Esophagus muscularis mucosa (tissue), 4 donors: ENCODE results near the gene PSPC1. TPM values are rescaled to one million over a fixed set of nuclear protein-coding genes. Genes with fewer than 3 reads are reported as not detected.

Source experiments
- DNase-seq: peaks from one replicate; pipeline ENCODE4 v3.0.0-alpha.2; 2017; ENCODE audit errors: extremely low spot score
- H3K27ac ChIP-seq, 4 donors: fragments of 200-600 bp; sonication (generic); replicated peaks in 1 of 4; 1 replicate in 3 of 4; 2 replicates in 1 of 4; pipeline ENCODE4 v1.5.1; 2016 to 2019; ENCODE audit warnings: mild to moderate bottlenecking in 1 of 4
- H3K27me3 ChIP-seq, 4 donors: fragments of 200-600 bp; sonication (generic); one replicate each; pipeline versions ENCODE4 v1.5.1 to v1.6.0; 2016 to 2019
- H3K36me3 ChIP-seq, 4 donors: fragments of 200-600 bp; sonication (generic); one replicate each; pipeline ENCODE4 v1.5.1; 2016 to 2019
- H3K4me1 ChIP-seq, 4 donors: fragments of 200-600 bp; sonication (generic); one replicate each; pipeline ENCODE4 v1.5.1; 2016 to 2019
- H3K4me3 ChIP-seq, 4 donors: fragments of 200-600 bp; sonication (generic); 1 replicate in 2 of 4; 2 replicates in 2 of 4; pipeline ENCODE4 v1.5.1; 2016 to 2019; ENCODE audit warnings: mild to moderate bottlenecking in 4 of 4, moderate library complexity in 1 of 4
- H3K9me3 ChIP-seq, 4 donors: fragments of 200-600 bp; sonication (generic); 1 replicate in 3 of 4; 2 replicates in 1 of 4; pipeline ENCODE4 v1.5.1; 2016 to 2019
- CTCF ChIP-seq, 3 experiments: fragments of 200-600 bp in 2 of 3; fragments of 450-650 bp in 1 of 3; sonication (generic) in 2 of 3; IDR thresholded peaks; one replicate each; pipeline ENCODE4 v1.5.1; 2017 to 2019; ENCODE audit warnings: antibody characterized with exemption in 3 of 3, mild to moderate bottlenecking in 2 of 3, moderate library complexity in 1 of 3
- EP300 ChIP-seq: sonication (generic); formaldehyde crosslinking; IDR thresholded peaks from one replicate; pipeline ENCODE4 v1.6.1; 2017; ENCODE audit warnings: antibody characterized with exemption
- POLR2A ChIP-seq: fragments of 450-650 bp; IDR thresholded peaks from one replicate; pipeline ENCODE4 v1.6.1; 2017; ENCODE audit warnings: antibody characterized with exemption, moderate library complexity, mild to moderate bottlenecking, low read depth
- POLR2AphosphoS5 ChIP-seq, 2 donors: sonication (generic); formaldehyde crosslinking; IDR thresholded peaks; one replicate each; pipeline ENCODE4 v1.6.1; 2017; ENCODE audit warnings: antibody characterized with exemption in 2 of 2
- WGBS: methylation state at CpG from one replicate; pipeline ENCODE4 v1.1.5; 2018; 5-methylcytosine and 5-hydroxymethylcytosine counted together
- intact Hi-C: fragments of 100-400 bp; cut with DNase I; formaldehyde crosslinking; loops from one replicate; pipeline ENCODE4 v1.15.1; 2023
- total RNA-seq, 4 donors: library from RNA; depleted of rRNA; stranded (reverse); fragments of >200 nt; gene quantifications; one replicate each; pipeline versions ENCODE4 v1.1.0 to v1.2.1, GENCODE V29; 2016

The PSPC1 gene
- total RNA-seq, 4 donors from 2014 or later = 35.0 to 53.8 (median 48.4) TPM

GRCh38 chr13:19766591-19766990 is 16.2 kb downstream of the PSPC1 start:
- Histone ChIP-seq H3K4me1 (peaks cover 0 to 62% (median 31%) of the 10 kb centered on the region in 4 donors), H3K36me3 (peaks cover 19 to 40% (median 27%) of the 10 kb centered on the region in 4 donors), H3K27me3 (no peaks in the 10 kb centered on the region), H3K9me3 (no peaks in the 10 kb centered on the region), H3K4me3 (no peak overlapping the region), H3K27ac (no peak overlapping the region)
- intact Hi-C loops = no loop called here
- no peak for TF ChIP-seq POLR2A
- TF ChIP-seq EP300 = no peak
- TF ChIP-seq POLR2AphosphoS5 (IDR thresholded peaks at IDR 0.05) = no peak
- TF ChIP-seq CTCF (IDR thresholded peaks at IDR 0.05) = no peak
- WGBS = 71% methylated on average over 5 of the region's 5 CpGs
- DNase-seq = no peak

- Histone ChIP-seq H3K4me3 (no peak overlapping the region), H3K27me3 (no peaks in the 10 kb centered on the region), H3K36me3 (peaks cover 0 to 22% (median 7%) of the 10 kb centered on the region in 4 donors), H3K27ac (no peak overlapping the region), H3K9me3 (no peaks in the 10 kb centered on the region), H3K4me1 (peaks cover 0 to 50% (median 31%) of the 10 kb centered on the region in 4 donors)
- intact Hi-C loops = no loop called here
- WGBS = 82% methylated on average over 2 of the region's 2 CpGs
- DNase-seq = no peak
- TF ChIP-seq EP300 (no peak), CTCF (IDR thresholded peaks at IDR 0.05) (no peak), POLR2A (no peak), POLR2AphosphoS5 (IDR thresholded peaks at IDR 0.05) (no peak)
Observed at GRCh38 chr13:19764237-19764636, 18.5 kb downstream of the PSPC1 start.

GRCh38 chr13:19763618-19764017 is 19.1 kb downstream of the PSPC1 start:
- Histone ChIP-seq H3K4me3 (no peak overlapping the region), H3K9me3 (no peaks in the 10 kb centered on the region), H3K27ac (no peak overlapping the region), H3K27me3 (no peaks in the 10 kb centered on the region), H3K4me1 (peaks cover 0 to 47% (median 28%) of the 10 kb centered on the region in 4 donors), H3K36me3 (peaks cover 5 to 22% (median 11%) of the 10 kb centered on the region in 4 donors)
- DNase-seq = no peak
- no peak for TF ChIP-seq POLR2AphosphoS5 (IDR thresholded peaks at IDR 0.05)
- no peak for TF ChIP-seq EP300
- TF ChIP-seq POLR2A = no peak
- no peak for TF ChIP-seq CTCF (IDR thresholded peaks at IDR 0.05)
- 89% methylated on average over 10 of the region's 10 CpGs for WGBS
- intact Hi-C loops = no loop called here

GRCh38 chr13:19759669-19760068 is 23.1 kb downstream of the PSPC1 start:
- intact Hi-C loops = no loop called here
- no peak for TF ChIP-seq POLR2A
- TF ChIP-seq POLR2AphosphoS5 (IDR thresholded peaks at IDR 0.05) = no peak
- no peak for TF ChIP-seq EP300
- no peak for TF ChIP-seq CTCF (IDR thresholded peaks at IDR 0.05)
- H3K27ac ChIP-seq = no peak overlapping the region
- no peaks in the 10 kb centered on the region for H3K27me3 ChIP-seq
- H3K4me1 ChIP-seq = peaks cover 0 to 20% (median 10%) of the 10 kb centered on the region in 4 donors
- no peak for DNase-seq
- H3K9me3 ChIP-seq = no peaks in the 10 kb centered on the region
- no peak overlapping the region for H3K4me3 ChIP-seq
- H3K36me3 ChIP-seq = peaks cover 19 to 51% (median 28%) of the 10 kb centered on the region in 4 donors
- 86% methylated on average over 5 of the region's 5 CpGs for WGBS

GRCh38 chr13:19742643-19743042 is 40.1 kb downstream of the PSPC1 start:
- WGBS = 89% methylated on average over 5 of the region's 5 CpGs
- intact Hi-C loops = no loop called here
- no peak overlapping the region for H3K27ac ChIP-seq
- DNase-seq = no peak
- H3K36me3 ChIP-seq = peaks cover 31 to 84% (median 42%) of the 10 kb centered on the region in 4 donors
- no peaks in the 10 kb centered on the region for H3K9me3 ChIP-seq
- no peaks in the 10 kb centered on the region for H3K27me3 ChIP-seq
- no peak overlapping the region for H3K4me3 ChIP-seq
- H3K4me1 ChIP-seq = no peaks in the 10 kb centered on the region
- TF ChIP-seq POLR2AphosphoS5 (IDR thresholded peaks at IDR 0.05) (no peak), EP300 (no peak), POLR2A (no peak), CTCF (IDR thresholded peaks at IDR 0.05) (no peak)
